ENCODE data around the gene RGS16.

- TF ChIP-seq, protein P1, sequence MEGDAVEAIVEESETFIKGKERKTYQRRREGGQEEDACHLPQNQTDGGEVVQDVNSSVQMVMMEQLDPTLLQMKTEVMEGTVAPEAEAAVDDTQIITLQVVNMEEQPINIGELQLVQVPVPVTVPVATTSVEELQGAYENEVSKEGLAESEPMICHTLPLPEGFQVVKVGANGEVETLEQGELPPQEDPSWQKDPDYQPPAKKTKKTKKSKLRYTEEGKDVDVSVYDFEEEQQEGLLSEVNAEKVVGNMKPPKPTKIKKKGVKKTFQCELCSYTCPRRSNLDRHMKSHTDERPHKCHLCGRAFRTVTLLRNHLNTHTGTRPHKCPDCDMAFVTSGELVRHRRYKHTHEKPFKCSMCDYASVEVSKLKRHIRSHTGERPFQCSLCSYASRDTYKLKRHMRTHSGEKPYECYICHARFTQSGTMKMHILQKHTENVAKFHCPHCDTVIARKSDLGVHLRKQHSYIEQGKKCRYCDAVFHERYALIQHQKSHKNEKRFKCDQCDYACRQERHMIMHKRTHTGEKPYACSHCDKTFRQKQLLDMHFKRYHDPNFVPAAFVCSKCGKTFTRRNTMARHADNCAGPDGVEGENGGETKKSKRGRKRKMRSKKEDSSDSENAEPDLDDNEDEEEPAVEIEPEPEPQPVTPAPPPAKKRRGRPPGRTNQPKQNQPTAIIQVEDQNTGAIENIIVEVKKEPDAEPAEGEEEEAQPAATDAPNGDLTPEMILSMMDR (IDR thresholded peaks at IDR 0.05), result no peak
- TF ChIP-seq POLR2AphosphoS5 (IDR thresholded peaks at IDR 0.05), result no peak
- TF ChIP-seq POLR2A (IDR thresholded peaks at IDR 0.05), result no peak
Measured at GRCh38 chr1:182564406-182565004, 39.7 kb downstream of the RGS16 start.

Data from prostate gland (tissue), 2 donors.